SK-N-SH (cell line): ENCODE measurements around the gene RABEP2. TPM values are rescaled to one million over a fixed set of nuclear protein-coding genes. Genes with fewer than 3 reads are reported as not detected.

Experiments
- CTCF ChIA-PET: fragments of 300-600, 350-600 bp; formaldehyde crosslinking; extraction: SDS; loops from one replicate; lab custom pipeline; 2021; lab: Yijun Ruan, JAX
- POLR2A ChIA-PET: fragments of 350-600 bp; sonication (Branson Sonifier 250); formaldehyde crosslinking; extraction: SDS; loops from one replicate; lab custom pipeline; 2020; ENCODE audit warnings: antibody characterized with exemption, inconsistent platforms; lab: Yijun Ruan, JAX
- DNase-seq: peaks from one replicate; pipeline ENCODE4 v3.0.0; 2012
- H2AFZ ChIP-seq: fragments of 200-600 bp; sonication (generic); 2 replicates; pipeline ENCODE4 v1.8.1; 2016; ENCODE audit warnings: antibody characterized with exemption, mild to moderate bottlenecking, low read depth
- H3F3A ChIP-seq: fragments of 200-600 bp; sonication (generic); replicated peaks from 2 replicates; pipeline ENCODE3; 2016; ENCODE audit warnings: antibody characterized with exemption, mild to moderate bottlenecking; ENCODE audit not compliant: insufficient read depth
- H3K27ac ChIP-seq, 2 experiments: fragments of 200-500 bp in 1 of 2; fragments of 200-600 bp in 1 of 2; sonication (Bioruptor generic) in 1 of 2; sonication (generic), shearing (Covaris generic) in 1 of 2; 2 replicates each; pipeline versions ENCODE4 v1.5.1 to v1.6.1; 2014 to 2016; ENCODE audit warnings: low read depth in 2 of 2, inconsistent platforms in 1 of 2, low read length in 1 of 2, mild to moderate bottlenecking in 1 of 2, mixed read lengths in 1 of 2
- H3K27me3 ChIP-seq: fragments of 200-600 bp; sonication (generic), shearing (Covaris generic); 2 replicates; pipeline ENCODE4 v1.6.1; 2016; ENCODE audit warnings: mixed run types; ENCODE audit not compliant: insufficient read depth
- H3K36me3 ChIP-seq, 2 experiments: fragments of 200-500 bp in 1 of 2; fragments of 200-600 bp in 1 of 2; sonication (Bioruptor generic) in 1 of 2; sonication (generic) in 1 of 2; replicated peaks in 1 of 2; 2 replicates each; pipeline versions ENCODE3 to v1.5.1; 2014 to 2016; ENCODE audit warnings: low read length in 1 of 2, mild to moderate bottlenecking in 1 of 2; ENCODE audit not compliant: insufficient read depth in 2 of 2, control insufficient read depth in 1 of 2
- H3K4me1 ChIP-seq, 2 experiments: fragments of 200-500 bp in 1 of 2; fragments of 200-600 bp in 1 of 2; sonication (Bioruptor generic) in 1 of 2; sonication (generic), shearing (Covaris generic) in 1 of 2; 2 replicates each; pipeline versions ENCODE4 v1.5.1 to v1.6.1; 2014 to 2016; ENCODE audit warnings: low read depth in 1 of 2, low read length in 1 of 2, mixed run types in 1 of 2; ENCODE audit not compliant: insufficient read depth in 2 of 2, control insufficient read depth in 1 of 2
- H3K4me2 ChIP-seq: fragments of 200-600 bp; sonication (generic), shearing (Covaris generic); 2 replicates; pipeline ENCODE4 v1.6.1; 2017; ENCODE audit warnings: mixed run types
- H3K4me3 ChIP-seq, 2 experiments: fragments of 200-500 bp in 1 of 2; fragments of 200-600 bp in 1 of 2; sonication (Bioruptor generic) in 1 of 2; sonication (generic), shearing (Covaris generic) in 1 of 2; 2 replicates each; pipeline versions ENCODE4 v1.5.1 to v1.8.1; 2014 to 2016; ENCODE audit warnings: low read depth in 2 of 2, inconsistent platforms in 1 of 2, low read length in 1 of 2, mild to moderate bottlenecking in 1 of 2, mixed read lengths in 1 of 2, moderate library complexity in 1 of 2
- H3K79me2 ChIP-seq: fragments of 200-600 bp; sonication (generic); 2 replicates; pipeline ENCODE4 v1.8.1; 2017; ENCODE audit warnings: mild to moderate bottlenecking; ENCODE audit not compliant: insufficient read depth
- H3K9ac ChIP-seq: fragments of 200-600 bp; sonication (generic); 2 replicates; pipeline ENCODE4 v1.6.1; 2017; ENCODE audit warnings: mixed run types
- H3K9me2 ChIP-seq: fragments of 200-600 bp; sonication (generic); 2 replicates; pipeline ENCODE4 v1.6.1; 2017; ENCODE audit warnings: mixed run types
- H3K9me3 ChIP-seq: fragments of 200-600 bp; sonication (generic); 2 replicates; pipeline ENCODE4 v1.6.1; 2017; ENCODE audit warnings: mixed run types, mild to moderate bottlenecking, moderate library complexity
- H4K20me1 ChIP-seq: fragments of 200-600 bp; sonication (generic); 2 replicates; pipeline ENCODE4 v1.6.1; 2017; ENCODE audit warnings: mild to moderate bottlenecking, mixed run types; ENCODE audit not compliant: insufficient read depth
- ELF1 ChIP-seq: IDR thresholded peaks from 2 replicates; pipeline ENCODE4 v1.4.0; 2012
- EP300 ChIP-seq, 2 experiments: IDR thresholded peaks; 2 replicates each; pipeline versions ENCODE4 v1.4.0 to v1.6.1; 2012; ENCODE audit warnings: borderline replicate concordance in 1 of 2, low read depth in 1 of 2, low read length in 1 of 2
- FOSL2 ChIP-seq: IDR thresholded peaks from 2 replicates; pipeline ENCODE4 v1.4.0; 2012; ENCODE audit warnings: low read depth, mild to moderate bottlenecking, moderate library complexity, borderline replicate concordance
- GABPA ChIP-seq: IDR thresholded peaks from 2 replicates; pipeline ENCODE4 v1.4.0; 2012; ENCODE audit warnings: low read depth, mild to moderate bottlenecking
- GATA2 ChIP-seq: sonication (generic); formaldehyde crosslinking; IDR thresholded peaks from 2 replicates; pipeline ENCODE4 v1.5.0; 2020; ENCODE audit warnings: mild to moderate bottlenecking, missing genetic modification reagents
- JUND ChIP-seq: IDR thresholded peaks from 2 replicates; pipeline ENCODE4 v1.4.0; 2012
- MXI1 ChIP-seq: IDR thresholded peaks from 2 replicates; pipeline ENCODE4 v1.6.1; 2012; ENCODE audit warnings: mild to moderate bottlenecking, low read depth, low read length, improper control_type of control experiment
- NFIC ChIP-seq: IDR thresholded peaks from 2 replicates; pipeline ENCODE4 v1.4.0; 2012; ENCODE audit warnings: borderline replicate concordance
- NRF1 ChIP-seq: IDR thresholded peaks from 2 replicates; pipeline ENCODE4 v1.6.1; 2012; ENCODE audit warnings: low read depth, mild to moderate bottlenecking, low read length
- RAD21 ChIP-seq: IDR thresholded peaks from 2 replicates; pipeline ENCODE4 v1.6.1; 2012; ENCODE audit warnings: mild to moderate bottlenecking, low read length
- RCOR1 ChIP-seq: fragments of 150-350 bp; IDR thresholded peaks from 2 replicates; pipeline ENCODE4 v1.6.1; 2017; ENCODE audit warnings: antibody characterized with exemption, low read length
- TAF1 ChIP-seq: IDR thresholded peaks from 2 replicates; pipeline ENCODE4 v1.6.1; 2012; ENCODE audit warnings: low read depth, mild to moderate bottlenecking, low read length, moderate library complexity, borderline replicate concordance
- TCF12 ChIP-seq: IDR thresholded peaks from 2 replicates; pipeline ENCODE4 v1.4.0; 2012
- TEAD4 ChIP-seq: IDR thresholded peaks from 2 replicates; pipeline ENCODE4 v1.4.0; 2012; ENCODE audit warnings: mild to moderate bottlenecking, borderline replicate concordance; ENCODE audit not compliant: insufficient read depth
- YY1 ChIP-seq: IDR thresholded peaks from 2 replicates; pipeline ENCODE4 v1.4.0; 2012; ENCODE audit warnings: low read depth, mild to moderate bottlenecking
- WGBS: methylation state at CpG from one replicate; pipeline ENCODE4 v1.1.6; 2017; ENCODE audit warnings: low lambda C conversion rate; 5-methylcytosine and 5-hydroxymethylcytosine counted together
- polyA plus RNA-seq, 3 experiments: library from polyadenylated mRNA; depleted of rRNA; stranded (reverse); fragments of >200 nt; gene quantifications; 2 replicates each; pipeline ENCODE4 v1.2.3, GENCODE V29; 2012
- TF ChIP-seq, protein P1 (sequence below): fragments of 150-350 bp; IDR thresholded peaks from 2 replicates; pipeline ENCODE4 v1.6.1; 2017; ENCODE audit warnings: antibody characterized with exemption, low read length, low read depth, borderline replicate concordance
- TF ChIP-seq, protein P2 (sequence below): IDR thresholded peaks from 2 replicates; pipeline ENCODE4 v1.6.1; 2012; ENCODE audit warnings: mild to moderate bottlenecking, low read depth, low read length, moderate library complexity
- TF ChIP-seq, protein P3 (sequence below): IDR thresholded peaks from 2 replicates; pipeline ENCODE4 v1.4.0; 2012; ENCODE audit warnings: low read depth, borderline replicate concordance
- TF ChIP-seq, protein P4 (sequence below): IDR thresholded peaks from 2 replicates; pipeline ENCODE4 v1.4.0; 2012; ENCODE audit warnings: low read depth

Gene RABEP2, protein sequence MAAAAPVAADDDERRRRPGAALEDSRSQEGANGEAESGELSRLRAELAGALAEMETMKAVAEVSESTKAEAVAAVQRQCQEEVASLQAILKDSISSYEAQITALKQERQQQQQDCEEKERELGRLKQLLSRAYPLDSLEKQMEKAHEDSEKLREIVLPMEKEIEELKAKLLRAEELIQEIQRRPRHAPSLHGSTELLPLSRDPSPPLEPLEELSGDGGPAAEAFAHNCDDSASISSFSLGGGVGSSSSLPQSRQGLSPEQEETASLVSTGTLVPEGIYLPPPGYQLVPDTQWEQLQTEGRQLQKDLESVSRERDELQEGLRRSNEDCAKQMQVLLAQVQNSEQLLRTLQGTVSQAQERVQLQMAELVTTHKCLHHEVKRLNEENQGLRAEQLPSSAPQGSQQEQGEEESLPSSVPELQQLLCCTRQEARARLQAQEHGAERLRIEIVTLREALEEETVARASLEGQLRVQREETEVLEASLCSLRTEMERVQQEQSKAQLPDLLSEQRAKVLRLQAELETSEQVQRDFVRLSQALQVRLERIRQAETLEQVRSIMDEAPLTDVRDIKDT
- polyA plus RNA-seq (2012; rRNA removed): 35.6 and 46.1 TPM in 2 replicates
- 22.5 and 30.6 TPM in 2 replicates for polyA plus RNA-seq (2012; cell fraction: cytosol; rRNA removed)
- 61.9 and 80.1 TPM in 2 replicates for polyA plus RNA-seq (2012; cell fraction: nucleus; rRNA removed)

DNA sequence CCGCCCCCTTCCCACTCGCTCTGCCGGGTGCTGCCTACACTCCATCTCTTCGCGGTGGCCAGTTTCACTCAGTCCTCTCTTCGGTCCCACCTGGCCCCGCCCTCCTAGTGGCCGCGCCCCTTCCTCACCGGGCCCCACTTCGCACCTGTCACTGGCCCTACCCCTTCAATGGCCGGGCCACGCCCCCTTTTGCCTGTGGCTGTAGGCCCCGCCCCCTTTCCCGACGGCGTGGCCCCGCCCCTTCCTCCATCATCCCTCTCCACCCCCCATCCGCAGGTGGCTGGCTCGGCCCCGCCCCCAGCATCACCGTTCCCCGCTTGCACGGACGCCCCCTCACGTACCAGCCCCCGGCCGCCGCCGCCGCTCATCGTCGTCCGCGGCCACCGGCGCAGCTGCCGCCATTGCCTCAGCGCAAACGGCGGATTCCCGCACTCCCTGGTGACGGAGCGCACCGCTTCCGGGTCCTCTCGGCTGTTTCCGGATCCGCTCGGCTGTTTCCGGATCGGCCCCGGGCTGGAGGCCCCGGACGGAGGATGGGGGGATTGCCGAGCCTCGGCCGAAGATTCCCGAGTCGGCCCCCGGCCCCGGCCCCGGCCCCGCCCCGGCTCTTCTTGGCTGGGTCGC lies at the start of gene RABEP2:
Gene RABEP2 (minus strand): TSS at position 477 of the 624 bp plus-strand sequence. CDS start 75 bp downstream, at position 402.
- DNase-seq: peak; percentile 100
- Histone ChIP-seq H3K4me3 (peak within 1 kb of the TSS; percentile 63 to 96), H2AFZ (peak within 1 kb of the TSS; percentile 90), H4K20me1 (0 out of 2 replicates have a peak, but pooled peaks cover 6% of the 10 kb centered on the region), H3K27ac (peak within 1 kb of the TSS; percentile 90 to 98), H3K9ac (peak within 1 kb of the TSS; percentile 99), H3K4me1 (peaks cover 0 to 5% of the 10 kb centered on the region in 2 experiments; a peak in 1 of 4 replicates), H3K9me2 (no peaks in the 10 kb centered on the region), H3K4me2 (peak within 1 kb of the TSS; percentile 82), H3K36me3 (peaks cover 1 to 7% of the 10 kb centered on the region in 2 experiments), H3K79me2 (0 out of 2 replicates have a peak, but pooled peaks cover 4% of the 10 kb centered on the region), H3K27me3 (no peaks in the 10 kb centered on the region), H3F3A (peaks cover 10% of the 10 kb centered on the region), H3K9me3 (no peaks in the 10 kb centered on the region)
- 1% methylated on average over 43 of the region's 66 CpGs for WGBS
- TF ChIP-seq FOSL2 (no peak), GABPA (peak; percentile 78), RAD21 (no peak), JUND (no peak), NRF1 (peak; percentile 6; the same call in 1 of the 2 replicates), EP300 (IDR thresholded peaks at IDR 0.05; ENCODE audit: borderline replicate concordance in 1 of 2, low read depth in 1 of 2, low read length in 1 of 2) (peak in 1 of 2 experiments; percentile 13; a peak in 1 of 4 replicates), TEAD4 (no peak), MXI1 (0 out of 2 replicates have a peak, but pooled peaks have one; percentile 2), GATA2 (CRISPR knock-in tag) (no peak), ELF1 (peak; percentile 97), TAF1 (0 out of 2 replicates have a peak, but pooled peaks have one; percentile 9), TCF12 (no peak), YY1 (peak; percentile 63; the same call in 1 of the 2 replicates), RCOR1 (no peak), NFIC (no peak)
- TF ChIP-seq, protein P1, sequence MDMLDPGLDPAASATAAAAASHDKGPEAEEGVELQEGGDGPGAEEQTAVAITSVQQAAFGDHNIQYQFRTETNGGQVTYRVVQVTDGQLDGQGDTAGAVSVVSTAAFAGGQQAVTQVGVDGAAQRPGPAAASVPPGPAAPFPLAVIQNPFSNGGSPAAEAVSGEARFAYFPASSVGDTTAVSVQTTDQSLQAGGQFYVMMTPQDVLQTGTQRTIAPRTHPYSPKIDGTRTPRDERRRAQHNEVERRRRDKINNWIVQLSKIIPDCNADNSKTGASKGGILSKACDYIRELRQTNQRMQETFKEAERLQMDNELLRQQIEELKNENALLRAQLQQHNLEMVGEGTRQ: no peak
- TF ChIP-seq, protein P2, sequence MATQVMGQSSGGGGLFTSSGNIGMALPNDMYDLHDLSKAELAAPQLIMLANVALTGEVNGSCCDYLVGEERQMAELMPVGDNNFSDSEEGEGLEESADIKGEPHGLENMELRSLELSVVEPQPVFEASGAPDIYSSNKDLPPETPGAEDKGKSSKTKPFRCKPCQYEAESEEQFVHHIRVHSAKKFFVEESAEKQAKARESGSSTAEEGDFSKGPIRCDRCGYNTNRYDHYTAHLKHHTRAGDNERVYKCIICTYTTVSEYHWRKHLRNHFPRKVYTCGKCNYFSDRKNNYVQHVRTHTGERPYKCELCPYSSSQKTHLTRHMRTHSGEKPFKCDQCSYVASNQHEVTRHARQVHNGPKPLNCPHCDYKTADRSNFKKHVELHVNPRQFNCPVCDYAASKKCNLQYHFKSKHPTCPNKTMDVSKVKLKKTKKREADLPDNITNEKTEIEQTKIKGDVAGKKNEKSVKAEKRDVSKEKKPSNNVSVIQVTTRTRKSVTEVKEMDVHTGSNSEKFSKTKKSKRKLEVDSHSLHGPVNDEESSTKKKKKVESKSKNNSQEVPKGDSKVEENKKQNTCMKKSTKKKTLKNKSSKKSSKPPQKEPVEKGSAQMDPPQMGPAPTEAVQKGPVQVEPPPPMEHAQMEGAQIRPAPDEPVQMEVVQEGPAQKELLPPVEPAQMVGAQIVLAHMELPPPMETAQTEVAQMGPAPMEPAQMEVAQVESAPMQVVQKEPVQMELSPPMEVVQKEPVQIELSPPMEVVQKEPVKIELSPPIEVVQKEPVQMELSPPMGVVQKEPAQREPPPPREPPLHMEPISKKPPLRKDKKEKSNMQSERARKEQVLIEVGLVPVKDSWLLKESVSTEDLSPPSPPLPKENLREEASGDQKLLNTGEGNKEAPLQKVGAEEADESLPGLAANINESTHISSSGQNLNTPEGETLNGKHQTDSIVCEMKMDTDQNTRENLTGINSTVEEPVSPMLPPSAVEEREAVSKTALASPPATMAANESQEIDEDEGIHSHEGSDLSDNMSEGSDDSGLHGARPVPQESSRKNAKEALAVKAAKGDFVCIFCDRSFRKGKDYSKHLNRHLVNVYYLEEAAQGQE: no peak
- TF ChIP-seq, protein P3, sequence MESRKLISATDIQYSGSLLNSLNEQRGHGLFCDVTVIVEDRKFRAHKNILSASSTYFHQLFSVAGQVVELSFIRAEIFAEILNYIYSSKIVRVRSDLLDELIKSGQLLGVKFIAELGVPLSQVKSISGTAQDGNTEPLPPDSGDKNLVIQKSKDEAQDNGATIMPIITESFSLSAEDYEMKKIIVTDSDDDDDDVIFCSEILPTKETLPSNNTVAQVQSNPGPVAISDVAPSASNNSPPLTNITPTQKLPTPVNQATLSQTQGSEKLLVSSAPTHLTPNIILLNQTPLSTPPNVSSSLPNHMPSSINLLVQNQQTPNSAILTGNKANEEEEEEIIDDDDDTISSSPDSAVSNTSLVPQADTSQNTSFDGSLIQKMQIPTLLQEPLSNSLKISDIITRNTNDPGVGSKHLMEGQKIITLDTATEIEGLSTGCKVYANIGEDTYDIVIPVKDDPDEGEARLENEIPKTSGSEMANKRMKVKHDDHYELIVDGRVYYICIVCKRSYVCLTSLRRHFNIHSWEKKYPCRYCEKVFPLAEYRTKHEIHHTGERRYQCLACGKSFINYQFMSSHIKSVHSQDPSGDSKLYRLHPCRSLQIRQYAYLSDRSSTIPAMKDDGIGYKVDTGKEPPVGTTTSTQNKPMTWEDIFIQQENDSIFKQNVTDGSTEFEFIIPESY: no peak
- TF ChIP-seq, protein P4, sequence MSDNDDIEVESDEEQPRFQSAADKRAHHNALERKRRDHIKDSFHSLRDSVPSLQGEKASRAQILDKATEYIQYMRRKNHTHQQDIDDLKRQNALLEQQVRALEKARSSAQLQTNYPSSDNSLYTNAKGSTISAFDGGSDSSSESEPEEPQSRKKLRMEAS: peak; percentile 19; the same call in 1 of the 2 replicates
- ChIA-PET CTCF (interaction anchor here (0.7 to 1.0 kb wide), 3 partner anchors 20 to 51 kb away, joined by 3 read pairs; no protein-coding TSS in a partner anchor), POLR2A (no interaction called here)
